ENCODE data around the gene TRIM69.
"Not testable (repeated sequence)": the region's sequence is repeated elsewhere in the genome, so short reads cannot be mapped to it uniquely, and the experiment has no call there.

The TRIM69 gene

DNA sequence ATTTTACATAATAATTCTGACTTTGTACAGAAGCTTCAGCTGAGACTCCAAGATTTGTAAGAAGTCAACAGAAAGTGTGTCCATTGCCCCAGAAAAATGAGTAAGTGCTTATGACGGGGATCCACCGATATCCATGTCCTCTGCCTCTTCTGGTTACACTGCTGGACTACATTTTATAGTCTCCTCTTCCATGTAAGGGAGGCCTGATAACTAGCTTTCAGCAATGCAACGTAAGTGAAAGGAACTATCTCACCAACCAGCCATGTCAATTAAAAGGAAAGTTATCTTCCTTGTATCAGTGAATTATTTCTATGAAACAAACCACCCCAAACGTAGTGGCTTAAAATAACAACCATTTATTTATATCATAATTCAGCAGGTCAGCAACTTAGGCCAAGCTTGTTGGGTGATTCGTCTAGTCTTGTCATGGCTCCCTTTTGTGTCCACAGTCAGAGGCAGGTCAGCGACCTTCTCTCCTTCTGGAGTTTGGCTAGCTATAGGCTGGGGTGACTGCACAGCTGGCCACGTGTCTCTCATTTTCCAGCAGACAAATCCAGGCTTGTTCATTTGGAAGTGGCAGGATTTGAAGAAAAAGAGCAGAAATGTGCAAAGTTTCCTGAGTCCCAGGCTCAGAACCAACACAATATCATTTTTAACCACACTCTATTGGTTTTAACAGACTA is 44.9 kb downstream of the TRIM69 start:
- TF ChIP-seq SPI1 (IDR thresholded peaks at IDR 0.05; ENCODE audit: borderline replicate concordance, low read depth) (no peak), GABPA (IDR thresholded peaks at IDR 0.05; ENCODE audit: low read depth) (no peak), POLR2AphosphoS5 (IDR thresholded peaks at IDR 0.05; ENCODE audit: low read depth) (no peak)
- TF ChIP-seq, protein P1, sequence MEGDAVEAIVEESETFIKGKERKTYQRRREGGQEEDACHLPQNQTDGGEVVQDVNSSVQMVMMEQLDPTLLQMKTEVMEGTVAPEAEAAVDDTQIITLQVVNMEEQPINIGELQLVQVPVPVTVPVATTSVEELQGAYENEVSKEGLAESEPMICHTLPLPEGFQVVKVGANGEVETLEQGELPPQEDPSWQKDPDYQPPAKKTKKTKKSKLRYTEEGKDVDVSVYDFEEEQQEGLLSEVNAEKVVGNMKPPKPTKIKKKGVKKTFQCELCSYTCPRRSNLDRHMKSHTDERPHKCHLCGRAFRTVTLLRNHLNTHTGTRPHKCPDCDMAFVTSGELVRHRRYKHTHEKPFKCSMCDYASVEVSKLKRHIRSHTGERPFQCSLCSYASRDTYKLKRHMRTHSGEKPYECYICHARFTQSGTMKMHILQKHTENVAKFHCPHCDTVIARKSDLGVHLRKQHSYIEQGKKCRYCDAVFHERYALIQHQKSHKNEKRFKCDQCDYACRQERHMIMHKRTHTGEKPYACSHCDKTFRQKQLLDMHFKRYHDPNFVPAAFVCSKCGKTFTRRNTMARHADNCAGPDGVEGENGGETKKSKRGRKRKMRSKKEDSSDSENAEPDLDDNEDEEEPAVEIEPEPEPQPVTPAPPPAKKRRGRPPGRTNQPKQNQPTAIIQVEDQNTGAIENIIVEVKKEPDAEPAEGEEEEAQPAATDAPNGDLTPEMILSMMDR (IDR thresholded peaks at IDR 0.05; ENCODE audit: insufficient read depth, low read length), result no peak
- TF ChIP-seq, protein P2, sequence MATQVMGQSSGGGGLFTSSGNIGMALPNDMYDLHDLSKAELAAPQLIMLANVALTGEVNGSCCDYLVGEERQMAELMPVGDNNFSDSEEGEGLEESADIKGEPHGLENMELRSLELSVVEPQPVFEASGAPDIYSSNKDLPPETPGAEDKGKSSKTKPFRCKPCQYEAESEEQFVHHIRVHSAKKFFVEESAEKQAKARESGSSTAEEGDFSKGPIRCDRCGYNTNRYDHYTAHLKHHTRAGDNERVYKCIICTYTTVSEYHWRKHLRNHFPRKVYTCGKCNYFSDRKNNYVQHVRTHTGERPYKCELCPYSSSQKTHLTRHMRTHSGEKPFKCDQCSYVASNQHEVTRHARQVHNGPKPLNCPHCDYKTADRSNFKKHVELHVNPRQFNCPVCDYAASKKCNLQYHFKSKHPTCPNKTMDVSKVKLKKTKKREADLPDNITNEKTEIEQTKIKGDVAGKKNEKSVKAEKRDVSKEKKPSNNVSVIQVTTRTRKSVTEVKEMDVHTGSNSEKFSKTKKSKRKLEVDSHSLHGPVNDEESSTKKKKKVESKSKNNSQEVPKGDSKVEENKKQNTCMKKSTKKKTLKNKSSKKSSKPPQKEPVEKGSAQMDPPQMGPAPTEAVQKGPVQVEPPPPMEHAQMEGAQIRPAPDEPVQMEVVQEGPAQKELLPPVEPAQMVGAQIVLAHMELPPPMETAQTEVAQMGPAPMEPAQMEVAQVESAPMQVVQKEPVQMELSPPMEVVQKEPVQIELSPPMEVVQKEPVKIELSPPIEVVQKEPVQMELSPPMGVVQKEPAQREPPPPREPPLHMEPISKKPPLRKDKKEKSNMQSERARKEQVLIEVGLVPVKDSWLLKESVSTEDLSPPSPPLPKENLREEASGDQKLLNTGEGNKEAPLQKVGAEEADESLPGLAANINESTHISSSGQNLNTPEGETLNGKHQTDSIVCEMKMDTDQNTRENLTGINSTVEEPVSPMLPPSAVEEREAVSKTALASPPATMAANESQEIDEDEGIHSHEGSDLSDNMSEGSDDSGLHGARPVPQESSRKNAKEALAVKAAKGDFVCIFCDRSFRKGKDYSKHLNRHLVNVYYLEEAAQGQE (IDR thresholded peaks at IDR 0.05; ENCODE audit: insufficient replicate concordance, low read depth), result no peak
- DNase-seq (ENCODE audit: low read depth in 1 of 2, low spot score in 1 of 2), result no peak
- Histone ChIP-seq H3K27ac (replicated peaks) (no peak overlapping the region), H3K27me3 (ENCODE audit: insufficient read depth, poor library complexity, severe bottlenecking) (no peaks in the 10 kb centered on the region), H3K4me3 (replicated peaks; ENCODE audit: insufficient read depth, low read length) (no peak overlapping the region)

DNA sequence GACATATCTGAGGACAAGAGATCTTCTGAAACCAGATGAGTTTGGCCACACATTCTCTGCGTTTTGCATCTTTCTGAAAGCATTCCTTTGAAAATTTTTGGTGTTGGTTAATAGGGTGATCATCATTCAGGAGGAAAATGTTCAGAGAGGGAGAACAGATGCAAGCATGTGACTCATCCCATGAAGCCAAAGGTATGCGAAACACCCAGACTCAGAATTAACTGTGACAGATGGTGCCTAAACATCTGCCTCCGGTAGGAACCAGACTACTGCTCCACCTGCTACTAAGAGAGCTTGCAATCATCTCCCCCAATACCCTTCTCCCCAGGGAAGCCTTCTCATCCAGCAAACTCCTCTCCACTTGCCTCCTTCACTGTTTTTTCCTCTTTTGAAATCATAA is 46.2 kb downstream of the TRIM69 start:
- H3K4me3 ChIP-seq (replicated peaks; ENCODE audit: insufficient read depth, low read length), result no peak overlapping the region
- DNase-seq (ENCODE audit: low read depth in 1 of 2, low spot score in 1 of 2), result no peak
- H3K27me3 ChIP-seq (ENCODE audit: insufficient read depth, poor library complexity, severe bottlenecking), result no peaks in the 10 kb centered on the region
- TF ChIP-seq GABPA (IDR thresholded peaks at IDR 0.05; ENCODE audit: low read depth) (no peak), SPI1 (IDR thresholded peaks at IDR 0.05; ENCODE audit: borderline replicate concordance, low read depth) (no peak), POLR2AphosphoS5 (IDR thresholded peaks at IDR 0.05; ENCODE audit: low read depth) (no peak)
- TF ChIP-seq, protein P2 (IDR thresholded peaks at IDR 0.05; ENCODE audit: insufficient replicate concordance, low read depth), result no peak
- TF ChIP-seq, protein P1 (IDR thresholded peaks at IDR 0.05; ENCODE audit: insufficient read depth, low read length), result no peak
- no peak overlapping the region for H3K27ac ChIP-seq (replicated peaks)

DNA sequence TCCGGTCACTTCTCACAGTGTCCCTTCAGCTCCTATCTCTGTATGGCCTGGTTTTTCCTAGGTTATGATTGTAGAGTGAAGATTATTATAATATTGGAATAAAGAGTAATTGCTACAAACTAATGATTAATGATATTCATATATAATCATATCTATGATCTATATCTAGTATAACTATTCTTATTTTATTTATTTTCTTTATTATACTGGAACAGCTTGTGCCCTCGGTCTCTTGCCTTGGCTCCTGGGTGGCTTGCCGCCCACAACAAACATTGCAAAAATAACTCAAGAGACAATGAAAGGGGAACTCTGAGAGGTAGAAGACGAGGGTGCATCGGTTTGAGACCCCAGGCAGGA is 48.6 kb downstream of the TRIM69 start:
- H3K4me3 ChIP-seq (replicated peaks; ENCODE audit: insufficient read depth, low read length), result peak overlapping the region; percentile 62
- not testable (repeated sequence) for H3K27me3 ChIP-seq (ENCODE audit: insufficient read depth, poor library complexity, severe bottlenecking); DNase-seq (ENCODE audit: low read depth in 1 of 2, low spot score in 1 of 2); H3K27ac ChIP-seq (replicated peaks)

DNA sequence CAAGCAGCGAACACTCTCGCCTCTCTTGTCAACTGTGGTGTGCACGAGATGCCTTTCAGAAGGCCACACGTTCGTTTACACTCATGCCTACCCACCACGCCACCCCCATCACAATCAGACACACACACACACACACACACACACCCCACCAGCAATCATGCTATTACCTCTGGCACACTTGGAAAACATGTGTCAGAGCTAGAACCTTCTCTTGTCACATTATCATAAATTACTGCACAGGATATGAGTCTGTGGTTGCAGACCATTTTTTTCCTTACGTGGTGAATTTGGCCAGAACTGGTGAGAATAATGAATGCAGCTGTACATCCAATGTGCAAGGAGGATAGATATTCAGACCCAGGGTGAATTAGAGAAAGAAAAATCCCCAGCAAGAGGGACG is 52.4 kb downstream of the TRIM69 start:
- Histone ChIP-seq H3K27ac (replicated peaks) (no peak overlapping the region), H3K27me3 (ENCODE audit: insufficient read depth, poor library complexity, severe bottlenecking) (no peaks in the 10 kb centered on the region), H3K4me3 (replicated peaks; ENCODE audit: insufficient read depth, low read length) (no peak overlapping the region)
- TF ChIP-seq GABPA (IDR thresholded peaks at IDR 0.05; ENCODE audit: low read depth), result no peak
- TF ChIP-seq POLR2AphosphoS5 (IDR thresholded peaks at IDR 0.05; ENCODE audit: low read depth), result no peak
- TF ChIP-seq SPI1 (IDR thresholded peaks at IDR 0.05; ENCODE audit: borderline replicate concordance, low read depth), result no peak
- TF ChIP-seq, protein P2 (IDR thresholded peaks at IDR 0.05; ENCODE audit: insufficient replicate concordance, low read depth), result no peak
- TF ChIP-seq, protein P1 (IDR thresholded peaks at IDR 0.05; ENCODE audit: insufficient read depth, low read length), result no peak
- no peak for DNase-seq (ENCODE audit: low read depth in 1 of 2, low spot score in 1 of 2)
